GM21619 (cell line): ENCODE results near the gene ADGRB2.

Experiments
- ATAC-seq: cut with Tn5 transposase; IDR thresholded peaks from one replicate; pipeline ENCODE4 v1.9.1; 2021; ENCODE audit not compliant: unreplicated experiment

Gene ADGRB2

DNA sequence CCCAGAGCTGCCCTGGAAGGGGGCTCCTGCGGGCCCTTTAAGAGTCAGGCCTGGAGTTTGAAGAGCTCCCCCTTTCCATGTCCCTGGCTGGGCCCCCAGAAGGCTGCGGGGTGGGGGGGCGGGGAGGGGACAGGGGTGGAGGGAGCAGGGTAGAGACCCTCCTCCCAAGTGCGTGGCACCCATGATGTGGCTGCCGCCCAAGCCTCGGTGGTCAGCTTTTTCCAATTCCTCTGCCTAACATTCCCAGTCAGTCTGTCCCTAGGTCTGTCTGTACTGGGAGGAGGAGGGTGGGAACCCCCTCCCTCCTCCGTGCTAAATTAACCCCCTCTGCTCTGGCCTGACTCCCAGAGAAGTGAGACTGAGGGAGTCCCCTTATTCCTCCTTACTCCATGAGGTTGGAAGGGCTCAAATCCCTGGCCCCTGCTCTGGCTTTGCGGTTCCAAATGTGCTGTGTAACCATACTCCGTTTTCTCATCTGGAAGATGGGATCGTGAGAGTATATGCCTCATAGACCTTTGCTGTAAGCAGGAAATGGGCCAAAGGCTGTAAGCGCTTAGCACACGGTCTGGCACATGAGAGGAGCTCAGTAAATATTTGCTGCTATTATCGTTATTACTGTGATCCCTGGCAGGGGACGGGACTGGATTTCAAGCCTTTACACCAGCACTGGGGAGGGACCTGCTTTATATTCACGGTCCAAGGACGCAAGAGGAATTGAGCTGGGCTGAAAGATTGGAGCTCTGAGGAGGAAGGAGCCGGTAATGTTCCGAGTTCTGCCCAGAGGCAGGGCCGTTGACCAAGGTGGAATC lies 59.7 kb downstream of the ADGRB2 start:
- no peak for ATAC-seq

DNA sequence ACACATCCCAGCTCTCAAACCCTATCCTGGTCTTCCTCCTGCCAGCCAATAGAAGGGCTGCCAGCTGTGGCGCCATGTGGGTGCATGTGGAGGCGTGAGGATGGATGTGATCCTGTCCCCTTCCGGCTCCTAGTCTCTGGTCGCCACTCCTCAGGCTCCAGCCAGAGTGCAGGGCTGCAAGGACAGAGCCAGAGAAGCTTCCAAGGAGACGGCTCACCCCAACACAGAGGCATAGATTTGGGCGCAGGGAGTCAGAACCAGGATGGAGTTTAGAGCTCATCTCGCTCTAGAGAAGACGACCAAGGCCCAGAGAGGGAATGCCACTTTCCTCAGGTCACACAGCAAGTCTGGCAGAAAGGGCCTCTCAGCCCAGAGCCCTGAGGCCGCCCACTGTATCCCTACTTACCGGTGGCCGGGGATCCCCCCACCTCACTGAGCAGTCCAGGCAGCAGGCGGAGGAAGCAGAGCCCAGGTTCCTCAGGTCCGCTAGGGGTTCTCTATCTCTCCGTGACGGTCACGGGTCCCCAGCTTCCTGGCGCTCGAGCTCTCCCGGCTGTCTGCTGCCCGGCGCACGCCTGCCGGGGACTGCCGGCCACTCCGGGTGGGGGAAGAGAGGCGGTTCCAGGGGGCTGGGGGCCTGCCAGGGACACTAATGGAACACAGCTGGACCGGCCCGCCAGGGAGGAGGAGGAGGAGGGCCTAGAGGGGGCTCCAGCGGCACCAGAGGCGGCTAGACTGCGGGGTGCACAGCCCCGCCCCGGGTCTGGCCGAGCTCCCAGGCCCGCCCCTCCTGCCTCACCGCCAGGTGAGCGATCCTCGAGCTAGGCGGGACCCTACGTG lies 60.5 kb downstream of the ADGRB2 start, which contains the start of gene COL16A1:
Gene COL16A1 (minus strand): TSS at position 587 of the 840 bp plus-strand sequence. CDS start 1,824 bp downstream, outside the sequence.
- ATAC-seq = no peak

DNA sequence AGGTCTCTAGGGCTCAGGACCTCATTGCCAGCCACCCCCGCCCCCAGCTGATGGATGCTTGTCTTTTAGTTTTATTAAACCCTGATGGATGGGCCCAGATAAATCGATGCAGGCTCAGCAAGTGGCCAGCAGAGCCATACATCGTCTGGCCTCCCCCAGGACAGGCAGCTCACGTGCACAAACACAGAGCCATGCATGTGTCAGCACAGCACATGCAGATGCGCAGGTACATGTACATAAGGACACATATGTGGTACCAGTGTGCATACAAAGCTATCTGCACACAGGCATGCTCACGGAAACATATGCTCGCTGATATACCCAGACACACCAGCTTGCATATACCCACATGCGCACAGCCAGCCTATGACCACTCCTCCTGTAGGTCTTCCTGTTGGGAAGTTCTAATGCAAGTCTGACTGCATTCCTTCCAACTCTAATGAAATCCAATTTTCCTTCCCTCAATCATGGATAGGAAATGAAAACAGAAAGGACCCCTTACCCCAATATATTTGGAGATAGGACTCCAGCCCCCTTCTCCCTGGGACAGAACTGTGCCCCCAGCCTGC lies 61.2 kb downstream of the ADGRB2 start:
- no peak for ATAC-seq

DNA sequence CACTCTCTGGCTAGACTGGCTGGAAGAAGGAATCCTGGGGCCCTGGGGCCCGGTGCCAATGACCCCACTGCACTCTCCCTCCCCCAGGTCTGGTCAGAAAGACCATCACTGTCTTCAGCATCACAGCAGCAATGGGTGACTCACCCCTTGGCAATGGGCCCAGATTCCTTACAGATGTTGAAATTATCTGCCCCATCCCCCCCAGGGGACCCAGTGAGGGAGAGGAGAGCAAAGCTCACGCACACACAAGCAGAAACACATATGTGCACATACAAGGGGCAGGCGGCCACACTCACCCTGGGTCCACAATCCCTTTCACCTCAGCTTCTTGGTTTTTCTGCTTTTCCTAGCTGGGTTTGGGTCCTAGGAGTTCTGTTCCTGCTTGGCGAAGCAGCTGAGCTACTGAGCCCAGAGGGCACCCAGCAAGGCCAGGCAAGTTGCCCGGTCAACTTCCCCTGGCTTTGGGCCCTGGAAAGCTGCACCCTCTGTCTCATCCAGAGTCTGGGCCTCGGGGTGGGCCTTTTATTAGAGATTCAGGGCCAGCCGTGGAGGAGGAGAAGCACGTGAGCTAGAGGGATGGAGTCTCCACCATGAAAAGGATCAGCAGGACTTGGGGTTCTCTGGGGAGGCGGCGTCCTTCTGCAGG lies 62.9 kb downstream of the ADGRB2 start:
- no peak for ATAC-seq

DNA sequence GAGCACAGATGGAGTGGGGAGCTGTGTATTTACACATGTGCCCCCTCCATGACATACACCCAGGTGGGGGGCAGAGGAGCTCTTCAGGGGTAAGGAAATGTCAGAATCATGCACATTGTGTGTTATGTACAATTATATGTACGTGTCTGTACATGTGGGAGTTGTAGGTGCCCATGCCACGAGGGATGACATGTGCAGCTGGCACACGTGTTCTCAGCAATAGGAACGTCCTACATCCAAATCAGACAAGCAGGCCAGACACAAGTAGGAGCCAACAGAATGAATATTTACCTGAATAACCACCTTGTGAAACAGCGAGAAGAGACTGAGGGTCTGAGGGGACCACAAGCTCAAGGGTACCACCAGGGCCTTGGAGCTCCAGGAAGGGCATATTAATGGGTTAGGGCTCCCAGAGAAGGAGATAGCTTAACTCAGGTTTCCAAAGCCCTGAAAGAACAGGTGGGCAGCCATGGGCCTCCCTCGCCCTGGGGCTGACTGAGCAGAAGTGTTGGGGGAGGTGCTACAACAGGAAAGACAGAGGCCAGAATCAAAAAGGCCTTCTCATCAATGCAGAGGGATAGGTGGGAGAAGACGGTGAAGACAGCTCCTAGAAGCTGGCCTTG lies 63.6 kb downstream of the ADGRB2 start:
- no peak for ATAC-seq

DNA sequence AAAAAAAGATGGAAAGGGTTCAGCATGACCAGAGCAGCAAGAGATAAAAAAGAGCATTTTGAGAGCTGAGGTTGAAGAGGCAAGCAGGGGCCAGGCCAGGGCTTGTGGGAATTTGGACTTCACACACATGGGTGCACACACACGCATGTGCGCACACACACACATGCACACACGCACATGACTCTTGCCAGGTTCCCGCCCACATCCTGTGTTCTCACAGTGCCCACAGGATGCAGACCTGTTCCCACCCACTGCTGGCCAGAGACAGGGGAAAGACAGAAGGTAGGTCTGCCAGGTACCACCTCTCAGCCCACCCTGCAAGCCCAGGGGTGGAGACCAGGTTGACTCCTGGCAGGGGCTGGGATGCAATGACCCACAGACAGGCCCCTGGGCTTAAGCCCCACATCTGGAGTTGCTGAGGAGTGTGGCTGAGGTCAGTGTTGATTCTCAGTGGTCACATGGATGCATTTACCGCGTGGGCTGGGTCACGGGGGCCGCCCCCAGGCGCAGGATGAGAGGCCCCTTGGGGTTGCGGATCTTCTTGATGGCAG lies 64.7 kb downstream of the ADGRB2 start:
- no peak for ATAC-seq

DNA sequence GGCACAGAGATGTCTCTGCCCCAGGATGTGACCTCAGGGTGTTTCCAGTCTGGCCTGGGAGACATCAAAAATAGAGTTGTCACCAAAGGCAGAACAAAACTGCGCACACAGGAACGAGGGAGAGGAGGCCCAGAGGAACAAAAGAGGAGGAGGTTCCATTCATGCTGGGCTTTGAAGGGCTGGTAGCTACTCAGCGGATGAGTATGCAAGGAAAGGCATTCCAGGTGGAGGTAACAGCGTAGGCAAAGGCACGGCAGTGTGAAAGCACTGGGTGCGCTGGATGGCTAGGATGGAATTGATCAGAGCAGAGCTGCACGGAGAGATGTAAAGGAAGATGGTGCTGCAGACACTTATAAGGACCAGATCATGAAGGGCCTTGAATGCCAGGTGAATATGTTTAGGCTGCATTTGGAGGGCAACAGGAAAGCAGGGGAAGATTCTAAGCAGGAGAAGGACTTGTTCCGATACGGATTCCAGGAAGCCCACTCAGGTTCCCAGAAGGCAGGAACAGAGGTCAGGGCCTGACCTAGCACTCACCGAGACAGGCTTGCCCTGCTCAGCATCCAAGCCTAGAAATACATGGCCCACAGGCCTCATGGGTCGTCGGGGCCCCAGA lies 66.7 kb downstream of the ADGRB2 start:
- no peak for ATAC-seq

DNA sequence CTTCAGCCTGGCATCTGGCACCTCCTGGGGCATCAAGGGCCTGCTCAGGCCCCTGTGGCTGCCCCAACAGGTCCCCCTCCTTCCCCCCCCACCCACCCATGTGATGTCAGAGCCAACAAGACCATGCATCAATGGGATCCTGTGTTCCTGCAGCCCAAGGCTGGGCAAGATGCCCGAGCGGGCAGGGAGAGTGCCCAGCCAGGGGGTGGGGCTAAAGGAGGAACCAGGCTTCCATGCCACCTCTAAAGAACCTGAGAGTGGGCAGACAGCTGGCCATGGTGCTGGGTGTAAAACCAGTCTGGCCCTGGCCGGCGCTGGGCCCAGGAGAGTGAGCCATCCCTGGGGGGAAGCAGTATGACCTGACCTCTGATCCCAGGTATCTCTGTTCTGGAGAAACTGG lies 67.9 kb downstream of the ADGRB2 start:
- no peak for ATAC-seq

DNA sequence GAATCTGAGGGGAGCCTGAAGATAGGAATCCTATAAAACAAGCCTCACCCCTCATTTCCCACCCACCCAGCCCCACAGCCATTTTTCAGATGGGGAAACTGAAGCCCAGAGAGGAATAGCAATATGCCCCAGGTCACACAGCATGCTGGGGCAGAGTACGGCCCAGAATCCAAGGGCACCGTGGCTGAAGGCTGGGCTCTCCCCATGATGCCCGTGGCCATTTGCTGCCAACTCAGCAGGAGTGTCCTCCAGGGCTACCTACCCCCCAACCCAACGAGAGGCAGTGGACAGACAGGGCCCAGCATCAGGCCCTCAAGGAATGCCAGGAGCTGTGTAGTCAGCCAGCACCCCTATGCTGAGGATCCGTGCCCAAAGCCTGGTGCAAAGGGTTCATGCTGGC lies 68.8 kb downstream of the ADGRB2 start:
- ATAC-seq = no peak

DNA sequence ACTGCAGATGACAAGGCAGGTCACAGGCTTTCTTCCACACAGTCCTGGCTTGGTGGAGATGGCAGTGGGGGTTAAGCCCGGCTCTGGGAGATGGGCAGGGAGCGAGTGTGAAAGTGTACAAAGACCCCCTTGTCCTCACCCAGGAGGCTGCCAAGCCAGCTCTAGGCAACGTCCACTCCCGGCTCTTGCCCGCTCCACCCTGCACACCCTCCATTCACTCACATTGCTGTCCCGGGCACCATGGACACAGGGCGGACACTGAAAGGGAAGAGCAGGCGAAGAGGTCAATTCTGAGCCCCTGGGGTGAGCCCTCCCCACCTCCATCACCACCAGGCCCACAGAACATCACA lies 69.2 kb downstream of the ADGRB2 start:
- ATAC-seq = no peak

DNA sequence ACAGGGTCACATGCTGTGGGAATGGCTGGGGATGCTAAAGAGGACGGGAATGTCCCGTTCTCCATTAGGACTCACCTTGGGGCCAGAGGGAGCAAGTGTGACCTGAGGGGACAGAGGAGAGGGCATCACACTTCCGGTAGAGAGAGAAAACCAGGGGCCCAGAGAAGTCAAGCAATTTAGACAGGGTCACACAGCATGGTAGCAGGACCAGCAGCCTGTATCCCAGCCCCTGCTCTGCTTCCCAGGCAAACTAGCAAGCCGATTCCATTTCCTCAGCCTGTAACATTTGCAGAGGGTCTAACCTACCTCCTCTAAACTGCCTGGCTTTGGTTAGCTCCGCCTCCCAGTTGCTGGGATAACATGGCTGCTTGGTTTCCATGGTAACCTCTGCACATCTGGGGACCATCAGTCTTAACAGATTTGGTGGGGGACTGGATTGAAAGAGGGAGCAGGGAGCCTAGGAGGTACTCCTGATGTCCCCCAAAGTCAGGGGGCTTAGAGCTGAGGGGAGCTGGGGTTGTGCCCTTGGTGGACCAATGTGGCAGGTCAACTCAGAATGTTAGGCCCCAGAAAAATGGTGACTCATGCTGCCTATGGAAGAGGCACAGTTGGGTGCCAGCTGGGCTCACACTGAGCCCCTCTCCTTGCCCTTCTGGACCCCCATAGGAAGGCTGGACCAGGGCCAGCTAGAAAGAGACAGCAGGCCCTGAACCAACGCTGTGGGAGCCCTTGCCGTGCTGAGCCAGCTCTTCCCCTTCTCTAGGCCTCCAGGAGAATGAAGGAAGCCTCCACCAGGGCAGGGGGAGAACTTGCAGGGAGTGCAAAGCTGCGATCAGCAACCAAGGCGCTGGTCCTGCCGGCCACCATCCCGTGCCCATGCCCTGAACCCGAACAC lies 69.8 kb downstream of the ADGRB2 start:
- ATAC-seq = no peak

DNA sequence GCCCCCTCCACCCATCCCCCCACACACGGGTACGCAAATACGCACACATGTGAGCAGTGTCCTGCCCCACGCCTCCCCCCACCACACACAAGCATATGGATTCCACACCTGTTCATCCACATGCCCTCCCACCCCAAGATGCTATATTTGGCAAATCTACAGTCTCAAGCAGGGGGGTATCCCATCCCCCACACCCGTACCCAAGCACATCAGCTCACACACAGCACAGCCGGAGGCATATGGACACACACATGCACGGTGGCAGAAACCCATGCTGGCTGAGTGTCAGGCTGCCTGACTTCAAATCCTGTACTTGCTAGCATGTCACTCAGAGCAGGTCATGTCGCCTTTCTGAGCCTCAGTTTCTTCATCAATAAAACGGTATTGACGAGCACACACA lies 70.9 kb downstream of the ADGRB2 start:
- ATAC-seq = no peak

DNA sequence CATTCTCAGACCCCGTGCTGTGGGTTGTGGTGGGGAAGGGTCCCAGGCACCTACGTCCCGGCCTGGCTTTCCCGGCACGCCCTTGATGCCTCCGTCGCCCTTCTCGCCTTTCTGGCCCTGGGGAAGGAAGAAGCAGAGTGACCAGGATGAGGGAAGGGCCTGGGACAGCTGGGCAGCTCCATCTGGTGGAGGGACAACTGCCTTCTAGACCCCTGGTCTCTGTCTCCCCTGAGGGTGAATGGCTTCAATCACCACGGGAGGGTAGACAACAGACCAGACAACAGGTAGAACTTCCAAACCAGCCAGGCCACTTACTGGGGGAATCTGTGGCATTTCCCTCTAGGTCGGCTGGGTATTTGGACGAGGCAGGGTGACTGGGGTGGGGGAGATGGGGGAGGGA lies 72.2 kb downstream of the ADGRB2 start:
- no peak for ATAC-seq

DNA sequence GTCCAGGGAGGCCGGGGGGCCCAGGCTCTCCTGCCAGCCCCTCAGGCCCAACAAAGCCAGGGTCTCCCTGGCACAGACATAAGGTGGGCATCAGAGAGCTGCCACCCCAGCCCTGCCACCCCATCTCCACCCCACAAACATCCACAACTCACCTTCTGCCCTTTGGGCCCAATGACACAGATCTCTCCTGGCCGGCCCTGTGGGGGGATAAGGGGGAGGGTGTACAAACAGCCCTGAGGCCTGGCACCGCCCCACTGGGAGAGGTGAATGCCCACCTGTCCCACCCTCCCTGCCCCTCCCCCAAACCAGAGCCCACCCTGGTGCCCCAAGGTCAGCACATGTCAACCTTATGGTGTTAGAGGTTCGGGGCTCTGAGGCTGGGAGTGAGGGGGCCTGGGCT lies 72.7 kb downstream of the ADGRB2 start:
- ATAC-seq = no peak

DNA sequence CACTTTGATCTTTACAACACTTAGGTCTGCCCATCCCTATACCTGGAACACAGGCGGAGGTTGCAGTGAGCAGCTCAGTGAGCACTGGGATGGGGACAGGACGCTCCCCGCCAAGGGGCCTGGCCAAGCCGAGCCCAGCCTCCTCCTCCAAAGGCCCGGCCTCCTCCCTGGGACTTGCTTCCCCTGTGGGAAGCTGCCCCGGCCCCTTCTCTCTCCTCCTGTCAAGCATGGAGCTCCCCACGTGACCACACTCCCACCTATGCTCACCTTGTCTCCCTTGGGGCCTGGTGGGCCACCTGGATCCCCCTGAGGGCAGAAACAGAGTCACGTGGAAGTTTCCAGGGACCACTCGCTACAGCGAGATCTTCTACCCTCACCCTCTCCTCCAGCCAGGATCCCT lies 73.2 kb downstream of the ADGRB2 start:
- no peak for ATAC-seq

DNA sequence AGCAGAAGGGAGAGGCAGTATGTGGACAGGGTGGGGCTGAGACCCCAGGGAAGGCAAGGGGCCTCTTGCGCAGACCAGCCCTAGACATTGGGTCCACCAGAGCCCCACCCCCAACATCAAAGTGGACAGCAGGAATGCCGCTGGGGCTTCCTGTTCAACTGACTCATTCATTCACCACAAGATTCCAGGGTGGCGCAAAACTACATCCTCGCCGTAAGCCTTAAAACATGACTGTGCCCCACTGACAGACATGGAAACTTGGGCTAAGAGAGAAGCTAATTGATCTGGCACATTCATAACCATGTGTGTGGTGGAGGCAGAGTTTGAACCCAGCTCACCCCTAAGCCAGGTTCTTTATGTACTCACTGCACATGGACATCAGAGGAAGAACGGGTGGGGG lies 74.3 kb downstream of the ADGRB2 start:
- ATAC-seq = no peak

DNA sequence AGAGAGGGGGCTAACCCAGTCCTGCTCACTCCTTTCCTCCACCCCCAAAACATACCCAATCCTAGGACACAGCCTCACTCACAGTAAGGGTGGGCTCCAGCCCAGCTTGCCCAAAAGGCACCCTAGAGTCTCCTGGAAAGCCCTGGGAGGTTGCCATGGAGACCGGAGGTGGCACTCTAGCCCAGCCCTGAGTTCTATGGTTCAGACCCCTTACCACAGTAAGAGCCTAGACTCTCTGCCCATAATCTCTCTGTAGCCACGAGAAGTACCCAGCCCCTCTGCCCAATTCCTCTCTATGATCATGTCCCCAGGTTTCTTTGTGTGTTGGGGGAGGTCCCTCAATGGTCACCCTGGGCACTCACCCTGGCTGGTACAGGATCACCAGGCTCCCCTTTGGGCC lies 74.8 kb downstream of the ADGRB2 start:
- no peak for ATAC-seq

DNA sequence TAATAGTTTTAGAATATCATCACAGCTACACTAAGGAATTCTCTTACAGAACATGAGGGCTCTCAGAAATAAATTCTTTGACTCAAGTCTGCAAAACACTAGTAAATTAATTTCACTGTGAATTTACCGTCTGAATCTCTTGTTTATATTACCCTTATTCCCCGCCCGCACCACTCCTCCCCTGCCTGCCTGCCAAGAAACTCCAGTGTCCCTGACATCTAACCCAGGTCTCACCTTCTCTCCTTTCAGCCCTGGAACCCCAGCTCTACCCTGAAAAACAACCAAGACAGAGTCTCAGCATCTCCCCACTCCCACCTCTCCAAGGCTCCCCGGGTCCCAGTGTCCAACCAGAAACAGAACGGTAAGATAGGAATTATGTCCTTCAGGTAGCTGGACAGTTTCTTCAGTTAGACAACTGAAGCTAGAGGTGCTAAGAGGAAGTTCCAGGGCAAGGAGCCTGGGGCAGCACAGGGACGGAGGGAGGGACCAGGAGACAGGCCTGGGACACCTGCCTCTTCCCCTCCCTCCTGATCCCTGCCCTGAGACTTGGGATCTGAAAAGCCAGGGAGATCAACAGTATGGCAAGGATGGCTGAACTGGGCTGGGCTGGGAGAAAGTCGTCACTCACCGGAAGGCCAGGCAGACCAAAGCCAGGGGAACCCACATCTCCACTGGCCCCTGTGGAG lies 75.8 kb downstream of the ADGRB2 start:
- ATAC-seq = no peak

DNA sequence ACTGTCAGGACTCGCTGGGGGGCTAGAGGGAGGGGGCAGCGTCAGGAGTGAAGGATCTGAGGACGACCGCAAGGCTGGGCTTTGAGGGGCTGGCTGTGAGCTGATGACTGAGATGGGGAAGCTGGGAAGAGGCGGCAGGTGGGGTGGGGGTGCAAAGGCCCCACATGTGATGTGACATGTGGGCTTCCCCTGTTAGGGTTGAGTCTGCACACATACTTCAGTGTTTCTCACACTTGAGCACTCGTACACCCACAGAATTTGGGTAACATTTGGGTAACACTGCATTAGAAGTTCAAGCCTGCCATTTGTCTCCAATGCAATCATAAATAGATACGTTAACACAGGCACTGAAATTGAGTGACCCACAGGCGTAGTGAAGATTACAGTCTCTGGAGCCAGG lies 76.5 kb downstream of the ADGRB2 start:
- no peak for ATAC-seq
